ENCODE results near the gene BORCS5. TPM values are rescaled to one million over a fixed set of nuclear protein-coding genes. Genes with fewer than 3 reads are reported as not detected.

The BORCS5 gene
- total and polyA plus RNA-seq, 2 experiments from 2014 or later = 11.3 to 12.6 TPM

DNA sequence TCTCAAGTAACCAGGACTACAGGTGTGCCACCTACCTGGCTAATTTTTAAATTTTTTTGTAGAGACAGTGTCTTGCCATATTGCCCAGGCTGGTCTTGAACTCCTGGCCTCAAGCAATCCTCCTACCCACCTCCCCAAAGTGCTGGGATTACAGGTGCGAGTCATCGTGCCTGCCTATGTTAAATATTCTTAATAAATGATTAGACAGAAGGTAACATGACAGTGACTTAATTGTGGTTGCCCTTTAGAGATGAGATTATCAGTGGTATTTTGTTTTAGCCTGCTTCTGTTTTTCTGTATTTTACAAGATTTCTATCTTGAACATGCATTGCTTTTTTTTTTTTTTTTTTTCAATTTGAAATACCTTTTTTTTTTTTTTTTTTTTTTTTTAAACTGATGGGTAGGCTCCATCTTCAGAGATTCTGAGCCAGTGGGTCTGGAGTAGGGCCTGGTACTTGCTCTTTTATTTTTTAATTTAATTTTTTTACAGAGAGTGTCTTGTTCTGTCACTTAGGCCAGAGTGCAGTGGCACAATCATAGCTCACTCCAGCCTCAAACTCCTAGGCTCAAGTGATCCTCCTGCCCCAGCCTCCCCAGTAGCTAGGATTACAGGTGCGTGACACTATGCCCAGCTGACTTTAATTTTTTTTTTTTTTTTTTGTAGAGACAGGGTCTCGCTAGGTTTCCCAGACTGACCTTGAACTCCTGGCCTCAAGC lies 88.4 kb downstream of the BORCS5 start:
- no peaks in the 10 kb centered on the region for H3K27me3 ChIP-seq (ENCODE audit: insufficient read depth)

More for the DNA sequence above, 88.4 kb downstream of the BORCS5 start:
- Histone ChIP-seq H4K20me1 (replicated peaks; ENCODE audit: insufficient read depth) (no peaks in the 10 kb centered on the region; the same call in 1 of the 2 replicates), H3K27ac (ENCODE audit: low read depth) (no peak overlapping the region), H3K36me3 (ENCODE audit: insufficient read depth) (no peaks in the 10 kb centered on the region), H3K4me1 (ENCODE audit: insufficient read depth) (peaks cover 19% of the 10 kb centered on the region), H3K9me2 (ENCODE audit: insufficient read depth) (no peaks in the 10 kb centered on the region), H3F3A (replicated peaks; ENCODE audit: low read depth) (0 out of 2 replicates have a peak, but pooled peaks cover 2% of the 10 kb centered on the region), H3K79me2 (replicated peaks; ENCODE audit: insufficient read depth) (no peaks in the 10 kb centered on the region), H2AFZ (no peak overlapping the region), H3K4me2 (no peak overlapping the region), H3K4me3 (no peak overlapping the region)
- Mint-ChIP-seq H3K4me1 (peaks cover 34% of the 10 kb centered on the region), H3K4me3 (no peak overlapping the region), H3K36me3 (ENCODE audit: low read depth) (no peaks in the 10 kb centered on the region), H3K9me3 (no peaks in the 10 kb centered on the region), H3K27me3 (ENCODE audit: insufficient read depth, low read depth, poor library complexity) (peaks cover 10% of the 10 kb centered on the region), H3K27ac (no peak overlapping the region)
- ATAC-seq = no peak
- TF ChIP-seq, protein P1, sequence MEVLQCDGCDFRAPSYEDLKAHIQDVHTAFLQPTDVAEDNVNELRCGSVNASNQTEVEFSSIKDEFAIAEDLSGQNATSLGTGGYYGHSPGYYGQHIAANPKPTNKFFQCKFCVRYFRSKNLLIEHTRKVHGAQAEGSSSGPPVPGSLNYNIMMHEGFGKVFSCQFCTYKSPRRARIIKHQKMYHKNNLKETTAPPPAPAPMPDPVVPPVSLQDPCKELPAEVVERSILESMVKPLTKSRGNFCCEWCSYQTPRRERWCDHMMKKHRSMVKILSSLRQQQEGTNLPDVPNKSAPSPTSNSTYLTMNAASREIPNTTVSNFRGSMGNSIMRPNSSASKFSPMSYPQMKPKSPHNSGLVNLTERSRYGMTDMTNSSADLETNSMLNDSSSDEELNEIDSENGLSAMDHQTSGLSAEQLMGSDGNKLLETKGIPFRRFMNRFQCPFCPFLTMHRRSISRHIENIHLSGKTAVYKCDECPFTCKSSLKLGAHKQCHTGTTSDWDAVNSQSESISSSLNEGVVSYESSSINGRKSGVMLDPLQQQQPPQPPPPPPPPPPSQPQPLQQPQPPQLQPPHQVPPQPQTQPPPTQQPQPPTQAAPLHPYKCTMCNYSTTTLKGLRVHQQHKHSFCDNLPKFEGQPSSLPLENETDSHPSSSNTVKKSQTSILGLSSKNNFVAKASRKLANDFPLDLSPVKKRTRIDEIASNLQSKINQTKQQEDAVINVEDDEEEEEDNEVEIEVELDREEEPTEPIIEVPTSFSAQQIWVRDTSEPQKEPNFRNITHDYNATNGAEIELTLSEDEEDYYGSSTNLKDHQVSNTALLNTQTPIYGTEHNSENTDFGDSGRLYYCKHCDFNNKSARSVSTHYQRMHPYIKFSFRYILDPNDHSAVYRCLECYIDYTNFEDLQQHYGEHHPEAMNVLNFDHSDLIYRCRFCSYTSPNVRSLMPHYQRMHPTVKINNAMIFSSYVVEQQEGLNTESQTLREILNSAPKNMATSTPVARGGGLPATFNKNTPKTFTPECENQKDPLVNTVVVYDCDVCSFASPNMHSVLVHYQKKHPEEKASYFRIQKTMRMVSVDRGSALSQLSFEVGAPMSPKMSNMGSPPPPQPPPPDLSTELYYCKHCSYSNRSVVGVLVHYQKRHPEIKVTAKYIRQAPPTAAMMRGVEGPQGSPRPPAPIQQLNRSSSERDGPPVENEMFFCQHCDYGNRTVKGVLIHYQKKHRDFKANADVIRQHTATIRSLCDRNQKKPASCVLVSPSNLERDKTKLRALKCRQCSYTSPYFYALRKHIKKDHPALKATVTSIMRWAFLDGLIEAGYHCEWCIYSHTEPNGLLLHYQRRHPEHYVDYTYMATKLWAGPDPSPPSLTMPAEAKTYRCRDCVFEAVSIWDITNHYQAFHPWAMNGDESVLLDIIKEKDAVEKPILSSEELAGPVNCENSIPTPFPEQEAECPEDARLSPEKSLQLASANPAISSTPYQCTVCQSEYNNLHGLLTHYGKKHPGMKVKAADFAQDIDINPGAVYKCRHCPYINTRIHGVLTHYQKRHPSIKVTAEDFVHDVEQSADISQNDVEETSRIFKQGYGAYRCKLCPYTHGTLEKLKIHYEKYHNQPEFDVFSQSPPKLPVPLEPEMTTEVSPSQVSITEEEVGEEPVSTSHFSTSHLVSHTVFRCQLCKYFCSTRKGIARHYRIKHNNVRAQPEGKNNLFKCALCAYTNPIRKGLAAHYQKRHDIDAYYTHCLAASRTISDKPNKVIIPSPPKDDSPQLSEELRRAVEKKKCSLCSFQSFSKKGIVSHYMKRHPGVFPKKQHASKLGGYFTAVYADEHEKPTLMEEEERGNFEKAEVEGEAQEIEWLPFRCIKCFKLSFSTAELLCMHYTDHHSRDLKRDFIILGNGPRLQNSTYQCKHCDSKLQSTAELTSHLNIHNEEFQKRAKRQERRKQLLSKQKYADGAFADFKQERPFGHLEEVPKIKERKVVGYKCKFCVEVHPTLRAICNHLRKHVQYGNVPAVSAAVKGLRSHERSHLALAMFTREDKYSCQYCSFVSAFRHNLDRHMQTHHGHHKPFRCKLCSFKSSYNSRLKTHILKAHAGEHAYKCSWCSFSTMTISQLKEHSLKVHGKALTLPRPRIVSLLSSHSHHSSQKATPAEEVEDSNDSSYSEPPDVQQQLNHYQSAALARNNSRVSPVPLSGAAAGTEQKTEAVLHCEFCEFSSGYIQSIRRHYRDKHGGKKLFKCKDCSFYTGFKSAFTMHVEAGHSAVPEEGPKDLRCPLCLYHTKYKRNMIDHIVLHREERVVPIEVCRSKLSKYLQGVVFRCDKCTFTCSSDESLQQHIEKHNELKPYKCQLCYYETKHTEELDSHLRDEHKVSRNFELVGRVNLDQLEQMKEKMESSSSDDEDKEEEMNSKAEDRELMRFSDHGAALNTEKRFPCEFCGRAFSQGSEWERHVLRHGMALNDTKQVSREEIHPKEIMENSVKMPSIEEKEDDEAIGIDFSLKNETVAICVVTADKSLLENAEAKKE (CRISPR knock-in tag; IDR thresholded peaks at IDR 0.05) = no peak
- TF ChIP-seq ZNF331 (CRISPR knock-in tag; IDR thresholded peaks at IDR 0.05; ENCODE audit: low read depth) (no peak), POLR2AphosphoS5 (IDR thresholded peaks at IDR 0.05; ENCODE audit: low read depth) (no peak), NANOG (IDR thresholded peaks at IDR 0.05; ENCODE audit: borderline replicate concordance) (no peak), REST (IDR thresholded peaks at IDR 0.05; ENCODE audit: unreplicated experiment) (no peak), JUNB (IDR thresholded peaks at IDR 0.05; ENCODE audit: unreplicated experiment) (no peak)
- DNase-seq (ENCODE audit: low spot score) = no peak
